Ectodermal cell (in vitro differentiated cells): Measurements from ENCODE around the gene TAGLN2. TPM values are rescaled to one million over a fixed set of nuclear protein-coding genes. Genes with fewer than 3 reads are reported as not detected.

ENCODE experiments used
- H3K27ac ChIP-seq: 2 replicates; pipeline ENCODE4 v1.7.0; 2013; ENCODE audit warnings: mild to moderate bottlenecking, low read depth, low read length; ENCODE audit not compliant: insufficient read depth, poor library complexity, severe bottlenecking
- H3K27me3 ChIP-seq: 2 replicates; pipeline ENCODE4 v1.7.0; 2013; ENCODE audit warnings: mild to moderate bottlenecking, low read length; ENCODE audit not compliant: insufficient read depth, control insufficient read depth, poor library complexity, severe bottlenecking
- H3K36me3 ChIP-seq: one replicate; pipeline ENCODE4 v1.7.0; 2013; ENCODE audit warnings: low read length; ENCODE audit not compliant: control insufficient read depth, insufficient read depth
- H3K4me1 ChIP-seq: one replicate; pipeline ENCODE4 v1.7.0; 2013; ENCODE audit warnings: low read length; ENCODE audit not compliant: control insufficient read depth, insufficient read depth
- H3K4me3 ChIP-seq: 2 replicates; pipeline ENCODE4 v1.7.0; 2013; ENCODE audit warnings: low read depth, low read length, control low read depth; ENCODE audit not compliant: insufficient read depth
- H3K9me3 ChIP-seq: 2 replicates; pipeline ENCODE4 v1.7.0; 2013; ENCODE audit warnings: mild to moderate bottlenecking, low read length, moderate library complexity; ENCODE audit not compliant: control insufficient read depth
- WGBS, 2 experiments: methylation state at CpG; one replicate each; pipeline ENCODE4 v1.1.7; 2013; ENCODE audit warnings: missing lambda C conversion rate in 2 of 2; 5-methylcytosine and 5-hydroxymethylcytosine counted together
- polyA plus RNA-seq, 4 experiments: library from polyadenylated mRNA; stranded (reverse); fragments of 50-300 nt; gene quantifications; one replicate each; pipeline ENCODE4 v1.2.3, GENCODE V29; 2013

TAGLN2 gene
- polyA plus RNA-seq (2013, experiment 1 of 4): 42.2 TPM
- polyA plus RNA-seq (2013, experiment 2 of 4): 39.3 TPM
- polyA plus RNA-seq (2013, experiment 3 of 4): 32.4 TPM
- 31.5 TPM for polyA plus RNA-seq (2013, experiment 4 of 4)

DNA sequence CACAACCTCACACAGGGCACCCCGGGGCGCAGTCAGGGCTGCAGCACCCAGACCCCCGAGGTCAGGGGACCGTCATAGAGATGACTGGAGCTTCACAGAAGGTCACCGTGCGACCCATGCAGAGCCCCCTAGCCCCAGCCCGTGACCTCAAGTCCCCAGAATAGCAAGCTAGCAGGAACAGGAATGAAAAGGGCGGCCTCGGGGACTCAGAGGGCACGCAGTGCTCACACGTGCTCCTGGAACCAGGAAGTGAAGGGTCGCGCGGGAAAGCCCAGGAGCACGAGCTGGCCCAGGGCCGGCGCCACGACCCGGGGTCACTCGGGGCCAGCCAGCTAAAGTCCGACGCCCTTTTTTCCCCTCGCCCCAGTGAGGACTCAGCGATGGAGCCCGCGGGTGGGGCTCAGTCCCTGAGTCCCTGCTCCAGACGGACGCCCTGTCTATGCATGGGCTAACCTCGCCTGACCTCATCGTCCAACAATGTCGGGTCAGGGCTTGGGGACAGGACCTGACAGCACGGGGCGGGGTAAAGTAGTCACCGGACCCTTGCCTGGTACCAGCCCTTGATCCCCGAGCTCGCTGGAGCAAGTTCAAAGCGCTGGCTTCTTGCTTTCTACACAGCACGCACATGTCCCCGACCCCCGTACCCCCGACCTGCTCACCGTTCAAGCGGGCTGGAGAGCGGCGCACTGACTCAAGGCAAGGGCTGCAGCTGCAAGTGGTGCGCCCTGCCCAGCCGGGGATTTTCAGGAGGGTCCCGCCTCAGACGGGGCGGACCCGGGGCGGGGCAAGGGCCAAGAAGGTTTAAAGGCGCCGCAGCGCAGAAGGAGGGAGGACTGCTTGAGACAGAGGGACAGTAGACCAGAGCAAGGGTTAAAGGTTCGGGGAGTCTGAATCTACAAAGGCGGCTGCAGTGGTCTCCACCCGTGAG, at the start of gene TAGLN2:
Gene TAGLN2 (minus strand): TSS at position 717 of the 928 bp plus-strand sequence. CDS start 4,998 bp downstream, outside the sequence.
- Histone ChIP-seq H3K27ac (no peak within 1 kb of the TSS), H3K4me3 (peak within 1 kb of the TSS; percentile 20), H3K4me1 (peaks cover 4% of the 10 kb centered on the region), H3K9me3 (no peaks in the 10 kb centered on the region), H3K36me3 (peaks cover 16% of the 10 kb centered on the region), H3K27me3 (peaks cover 18% of the 10 kb centered on the region)
- 1% methylated on average over 58 of the region's 58 CpGs for WGBS, 2 experiments

DNA sequence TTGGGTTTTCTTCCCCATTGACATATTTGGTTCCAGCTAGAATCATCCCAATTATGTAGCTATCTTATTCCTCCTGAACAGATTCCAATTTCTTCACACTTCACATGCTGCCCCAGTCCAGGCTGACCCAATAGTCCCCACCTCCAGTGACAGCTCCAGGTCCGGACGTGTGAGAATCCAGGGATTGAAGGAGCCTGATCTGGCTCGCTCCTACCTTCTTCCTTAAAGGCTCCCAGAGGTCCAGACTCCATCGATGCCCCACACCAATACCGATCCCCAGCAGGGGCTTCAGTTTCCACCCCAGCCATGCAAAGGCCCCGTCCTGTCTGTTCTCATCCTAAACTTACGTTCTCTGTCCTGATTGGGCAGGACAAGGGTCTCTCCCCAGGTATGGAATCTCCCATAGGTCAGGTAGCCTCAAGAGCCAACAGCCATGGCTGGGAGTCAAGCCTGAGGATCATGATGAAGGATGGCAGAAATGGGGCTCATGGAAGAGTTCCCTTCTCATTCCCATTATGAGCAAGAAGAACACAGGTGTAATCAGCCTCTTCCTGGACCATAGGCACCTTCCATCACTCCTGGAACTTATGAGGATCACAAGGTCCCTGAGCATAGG, 49.2 kb upstream of the TAGLN2 start:
- no peaks in the 10 kb centered on the region for H3K27me3 ChIP-seq
- 91 to 95% methylated on average over 7 of the region's 7 CpGs for WGBS, 2 experiments
- H3K9me3 ChIP-seq: no peaks in the 10 kb centered on the region
- no peaks in the 10 kb centered on the region for H3K36me3 ChIP-seq
- no peak overlapping the region for H3K27ac ChIP-seq
- H3K4me1 ChIP-seq: no peaks in the 10 kb centered on the region
- H3K4me3 ChIP-seq: no peak overlapping the region

DNA sequence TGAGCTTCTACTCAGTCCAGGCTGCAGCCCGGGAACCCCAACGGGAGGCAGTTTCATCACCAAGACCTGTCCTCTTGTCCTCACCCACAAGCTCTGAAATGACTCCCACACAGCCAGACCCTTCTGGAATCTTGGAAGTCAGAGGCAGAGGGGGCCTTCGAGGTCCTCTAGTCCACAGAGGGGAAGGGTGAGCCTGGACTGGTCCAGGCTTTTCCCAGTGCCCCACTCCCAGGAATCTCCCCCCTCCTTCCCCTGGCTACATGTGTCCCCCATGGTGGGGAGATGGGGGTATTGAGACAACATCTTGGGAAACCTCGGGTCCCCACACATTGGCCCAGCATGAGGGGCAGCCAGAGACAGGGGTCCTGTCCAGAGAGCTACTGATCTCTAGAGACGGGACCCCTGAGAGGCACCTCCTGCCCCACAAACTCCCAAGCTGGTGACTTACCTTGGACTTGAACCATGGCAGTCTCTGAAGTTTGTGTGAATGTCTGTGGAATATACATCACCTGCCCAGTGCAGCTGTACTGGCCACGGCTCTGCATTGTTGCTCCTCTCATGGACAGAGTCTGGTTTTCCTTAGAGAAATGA, 48.1 kb upstream of the TAGLN2 start:
- 93% methylated on average over 6 of the region's 6 CpGs for WGBS, 2 experiments
- no peaks in the 10 kb centered on the region for H3K36me3 ChIP-seq
- H3K27me3 ChIP-seq: no peaks in the 10 kb centered on the region
- H3K27ac ChIP-seq: no peak overlapping the region
- H3K9me3 ChIP-seq: no peaks in the 10 kb centered on the region
- H3K4me1 ChIP-seq: no peaks in the 10 kb centered on the region
- H3K4me3 ChIP-seq: no peak overlapping the region

DNA sequence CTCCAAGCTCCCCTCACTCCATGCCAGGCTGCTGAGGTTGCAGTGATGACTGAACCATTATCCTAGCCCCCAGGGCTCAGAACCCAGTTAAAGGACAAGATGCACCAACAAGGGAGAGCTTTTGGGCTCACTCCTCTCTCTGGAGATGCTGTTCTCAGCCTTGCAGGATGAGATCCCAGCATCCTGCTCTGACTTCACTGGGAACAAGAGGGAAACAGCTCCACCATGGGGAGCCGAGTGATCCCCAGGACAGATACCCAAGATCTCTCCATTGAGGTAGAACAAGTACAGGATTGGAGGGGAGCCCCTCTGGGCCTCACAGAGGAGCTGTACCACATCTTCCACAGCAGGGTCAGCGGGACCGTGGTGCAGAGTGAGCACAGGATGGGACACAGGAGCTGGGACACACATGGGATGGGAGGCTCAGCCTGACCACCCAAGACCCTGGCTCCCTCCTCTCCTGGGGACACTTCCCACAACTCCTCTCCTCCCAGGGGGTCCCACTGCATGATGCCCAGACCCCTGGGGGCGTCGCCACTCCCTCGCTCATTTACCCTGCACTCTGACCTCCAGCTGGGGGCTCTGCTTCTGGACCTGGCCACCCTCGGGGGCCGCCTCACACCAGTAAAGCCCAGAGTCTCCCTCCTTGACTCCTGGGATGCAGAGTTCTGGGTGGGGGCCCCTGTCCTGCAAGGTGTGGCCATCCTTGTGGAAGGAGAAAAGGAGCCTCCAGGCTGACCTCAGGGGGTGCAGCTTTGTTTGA, 47.3 kb upstream of the TAGLN2 start:
- H3K4me3 ChIP-seq: no peak overlapping the region
- no peak overlapping the region for H3K27ac ChIP-seq
- H3K9me3 ChIP-seq: no peaks in the 10 kb centered on the region
- 91 to 96% methylated on average over 8 of the region's 8 CpGs for WGBS, 2 experiments
- H3K4me1 ChIP-seq: no peaks in the 10 kb centered on the region
- H3K27me3 ChIP-seq: no peaks in the 10 kb centered on the region
- no peaks in the 10 kb centered on the region for H3K36me3 ChIP-seq

DNA sequence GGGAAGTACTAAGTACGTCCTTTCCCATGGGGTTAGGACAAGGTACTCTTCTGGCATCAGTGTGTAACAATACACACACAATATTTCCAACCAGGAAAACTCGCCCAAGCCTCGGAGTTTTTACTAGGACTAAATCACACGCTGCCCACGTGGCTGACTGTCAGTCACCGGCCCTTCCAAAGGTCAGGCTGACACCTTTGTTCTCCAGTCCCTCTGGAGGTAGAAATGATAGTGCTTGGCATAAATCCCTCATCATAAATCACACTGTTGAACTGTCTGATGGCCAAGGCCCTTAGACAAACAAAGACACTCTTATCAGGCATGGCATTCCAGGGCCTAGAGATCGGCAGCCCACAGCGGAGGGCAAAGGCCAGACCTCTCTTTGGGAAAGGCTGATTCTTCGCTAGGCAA, 45.6 kb upstream of the TAGLN2 start:
- no peaks in the 10 kb centered on the region for H3K27me3 ChIP-seq
- no peaks in the 10 kb centered on the region for H3K4me1 ChIP-seq
- H3K27ac ChIP-seq: no peak overlapping the region
- WGBS, 2 experiments: 89 to 90% methylated on average over 9 of the region's 9 CpGs
- no peak overlapping the region for H3K4me3 ChIP-seq
- no peaks in the 10 kb centered on the region for H3K9me3 ChIP-seq
- H3K36me3 ChIP-seq: no peaks in the 10 kb centered on the region

DNA sequence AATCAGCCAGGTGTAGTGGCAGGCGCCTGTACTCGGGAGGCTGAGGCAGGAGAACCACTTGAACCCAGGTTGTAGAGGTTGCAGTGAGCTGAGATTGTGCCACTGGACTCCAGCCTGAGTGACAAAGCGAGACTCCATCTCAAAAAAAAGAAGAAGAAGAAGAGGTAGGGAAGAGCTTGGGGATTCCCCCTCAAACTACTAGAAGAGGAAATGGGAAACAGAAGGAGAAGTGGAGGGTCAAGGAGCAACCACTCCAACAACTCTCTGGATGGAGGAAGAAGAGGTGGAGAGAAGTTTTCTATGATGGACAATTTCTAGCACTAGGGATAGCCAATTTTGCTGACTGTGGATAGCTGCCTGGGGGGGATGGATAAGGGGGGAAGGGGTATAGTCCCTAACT, 43.6 kb upstream of the TAGLN2 start:
- no peaks in the 10 kb centered on the region for H3K36me3 ChIP-seq
- peaks cover 4% of the 10 kb centered on the region for H3K4me1 ChIP-seq
- no peak overlapping the region for H3K27ac ChIP-seq
- H3K4me3 ChIP-seq: no peak overlapping the region
- H3K9me3 ChIP-seq: no peaks in the 10 kb centered on the region
- WGBS, 2 experiments: 88 to 92% methylated on average over 3 of the region's 3 CpGs
- H3K27me3 ChIP-seq: no peaks in the 10 kb centered on the region

DNA sequence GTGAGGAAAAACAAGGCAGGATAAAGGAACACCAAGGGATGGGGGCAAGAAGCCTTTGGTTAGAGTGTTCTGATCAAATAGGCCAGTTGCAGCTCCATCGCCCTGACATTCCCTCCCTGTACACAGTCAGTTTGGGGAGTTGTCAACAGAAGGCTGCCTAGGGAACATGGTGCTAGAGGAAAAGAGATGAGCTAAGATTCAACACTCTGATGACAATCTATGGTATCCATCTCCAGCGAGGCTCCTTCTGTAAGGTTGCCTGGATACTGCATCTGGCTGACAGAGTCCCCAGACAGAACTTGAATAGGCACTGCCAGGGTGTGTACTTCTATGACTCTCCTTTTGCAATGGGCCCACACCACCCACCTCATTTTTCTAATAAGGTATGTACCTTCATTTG, 40.0 kb upstream of the TAGLN2 start:
- H3K27ac ChIP-seq: no peak overlapping the region
- H3K27me3 ChIP-seq: no peaks in the 10 kb centered on the region
- no peaks in the 10 kb centered on the region for H3K9me3 ChIP-seq
- no peaks in the 10 kb centered on the region for H3K36me3 ChIP-seq
- no peak overlapping the region for H3K4me3 ChIP-seq
- WGBS, 2 experiments: 91 to 92% methylated on average over 2 of the region's 2 CpGs
- peaks cover 4% of the 10 kb centered on the region for H3K4me1 ChIP-seq

DNA sequence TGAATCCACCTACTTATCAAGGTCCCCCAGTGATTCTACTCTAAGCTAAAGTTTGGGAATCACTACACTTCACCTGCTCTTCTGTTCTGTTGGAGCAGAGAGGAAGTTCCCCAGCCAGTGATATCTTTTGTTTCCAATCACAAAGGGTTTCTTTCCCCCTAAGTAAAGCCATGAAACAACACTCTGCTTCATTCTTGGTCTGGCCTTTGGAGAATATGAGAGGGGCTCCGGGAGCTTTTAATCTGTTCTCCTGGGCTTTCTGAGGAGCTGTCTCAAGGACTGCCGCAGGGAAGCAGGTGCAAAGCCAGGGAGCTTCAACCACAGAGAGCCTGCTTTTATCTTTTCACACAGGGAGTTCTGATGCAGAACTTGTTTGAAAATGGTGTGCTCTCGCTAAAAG, 38.8 kb upstream of the TAGLN2 start:
- no peaks in the 10 kb centered on the region for H3K36me3 ChIP-seq
- WGBS, 2 experiments: 50 to 70% methylated on average over 3 of the region's 3 CpGs
- no peaks in the 10 kb centered on the region for H3K9me3 ChIP-seq
- no peak overlapping the region for H3K27ac ChIP-seq
- no peak overlapping the region for H3K4me3 ChIP-seq
- H3K4me1 ChIP-seq: peaks cover 4% of the 10 kb centered on the region
- H3K27me3 ChIP-seq: no peaks in the 10 kb centered on the region

DNA sequence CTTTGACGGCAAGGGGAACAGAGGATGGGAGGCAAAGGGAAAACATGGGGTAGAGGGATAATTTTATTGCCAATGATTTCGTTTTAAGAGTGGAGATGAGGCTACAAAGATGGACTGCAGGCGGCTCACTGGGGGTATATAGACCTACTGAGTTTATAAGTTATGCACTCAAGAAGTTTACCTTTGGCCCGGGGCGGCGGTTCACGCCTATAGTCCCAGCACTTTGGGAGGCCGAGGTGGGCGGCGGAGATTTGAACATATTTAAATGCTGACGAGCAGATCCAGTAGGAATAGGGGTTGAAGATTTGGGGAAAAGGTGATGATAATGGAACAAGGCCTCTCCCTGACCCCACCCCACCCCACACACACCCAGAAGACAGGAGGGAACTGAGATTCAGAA, 36.9 kb upstream of the TAGLN2 start:
- no peaks in the 10 kb centered on the region for H3K9me3 ChIP-seq
- H3K27ac ChIP-seq: no peak overlapping the region
- peaks cover 4% of the 10 kb centered on the region for H3K4me1 ChIP-seq
- 94 to 96% methylated on average over 11 of the region's 11 CpGs for WGBS, 2 experiments
- no peaks in the 10 kb centered on the region for H3K27me3 ChIP-seq
- no peak overlapping the region for H3K4me3 ChIP-seq
- H3K36me3 ChIP-seq: no peaks in the 10 kb centered on the region
